GM19239 (cell line): ENCODE results near the gene SLC16A7.
"Not testable (repeated sequence)": the region's sequence is repeated elsewhere in the genome, so short reads cannot be mapped to it uniquely, and the experiment has no call there.

ENCODE experiments used
- DNase-seq: peaks from one replicate; pipeline ENCODE4 v3.0.0; 2011; ENCODE audit warnings: low spot score; ENCODE audit not compliant: insufficient read length
- FAIRE-seq: peaks from 2 replicates; lab custom pipeline; 2011; peaks lifted over from hg19 to GRCh38; lab: Jason Lieb, UNC

SLC16A7 gene, protein sequence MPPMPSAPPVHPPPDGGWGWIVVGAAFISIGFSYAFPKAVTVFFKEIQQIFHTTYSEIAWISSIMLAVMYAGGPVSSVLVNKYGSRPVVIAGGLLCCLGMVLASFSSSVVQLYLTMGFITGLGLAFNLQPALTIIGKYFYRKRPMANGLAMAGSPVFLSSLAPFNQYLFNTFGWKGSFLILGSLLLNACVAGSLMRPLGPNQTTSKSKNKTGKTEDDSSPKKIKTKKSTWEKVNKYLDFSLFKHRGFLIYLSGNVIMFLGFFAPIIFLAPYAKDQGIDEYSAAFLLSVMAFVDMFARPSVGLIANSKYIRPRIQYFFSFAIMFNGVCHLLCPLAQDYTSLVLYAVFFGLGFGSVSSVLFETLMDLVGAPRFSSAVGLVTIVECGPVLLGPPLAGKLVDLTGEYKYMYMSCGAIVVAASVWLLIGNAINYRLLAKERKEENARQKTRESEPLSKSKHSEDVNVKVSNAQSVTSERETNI

DNA sequence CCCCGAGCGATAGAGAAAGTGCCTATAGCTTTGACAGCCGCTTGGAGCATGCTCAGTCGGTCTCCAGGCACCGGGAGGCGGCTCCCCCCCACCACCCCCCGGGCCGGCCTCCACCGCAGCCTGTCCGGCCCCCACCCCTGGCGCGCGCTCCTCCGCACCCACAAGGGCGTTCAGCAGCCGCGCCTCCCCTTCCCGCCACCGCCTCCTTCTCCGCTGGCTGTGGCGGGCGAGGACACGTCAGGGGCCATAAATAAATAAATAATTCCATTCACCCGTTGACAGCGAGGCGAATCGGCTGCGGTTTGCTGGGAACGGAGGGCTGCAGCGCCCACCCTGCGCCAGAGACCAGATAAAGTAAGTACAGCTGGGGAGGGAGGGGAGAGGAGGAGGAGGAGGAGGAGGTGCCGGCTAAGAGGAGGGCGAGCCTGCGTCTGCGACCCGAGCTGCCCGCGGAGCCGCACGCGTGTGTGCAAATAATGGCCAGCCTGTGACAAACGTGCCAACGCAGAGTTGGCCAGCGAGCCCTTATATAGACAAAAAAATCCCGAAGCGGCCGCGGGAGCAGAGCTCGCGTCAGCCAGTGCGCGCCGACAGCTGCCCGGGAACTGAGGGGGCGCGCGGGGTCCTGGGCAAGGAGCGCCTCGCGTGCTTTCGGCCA, at the start of gene SLC16A7:
TSS of gene SLC16A7 (plus strand) at position 147 of the 658 bp plus-strand sequence. CDS start 108,773 bp downstream, outside the sequence.
- FAIRE-seq (peak; percentile 84), DNase-seq (peak; percentile 42)

DNA sequence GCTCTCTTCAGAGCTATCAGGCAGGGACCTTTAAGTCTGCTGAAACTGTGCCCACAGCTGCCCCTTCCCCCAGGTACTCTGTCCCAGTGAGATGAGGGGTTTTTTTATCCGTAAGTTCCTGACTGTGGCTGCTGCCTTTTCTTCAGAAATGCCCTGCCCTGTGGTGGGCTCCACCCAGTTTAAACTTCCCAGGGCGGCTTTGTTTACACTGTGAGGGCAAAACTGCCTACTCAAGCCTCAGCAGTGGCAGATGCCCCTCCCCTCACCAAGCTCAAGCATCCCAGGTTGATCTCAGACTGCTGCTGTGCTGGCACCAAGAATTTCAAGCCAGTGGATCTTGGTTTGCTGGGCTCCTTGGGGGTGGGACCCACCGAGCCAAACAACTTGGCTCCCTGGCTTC, 46.9 kb upstream of the SLC16A7 start:
- DNase-seq (no peak), FAIRE-seq (no peak)

DNA sequence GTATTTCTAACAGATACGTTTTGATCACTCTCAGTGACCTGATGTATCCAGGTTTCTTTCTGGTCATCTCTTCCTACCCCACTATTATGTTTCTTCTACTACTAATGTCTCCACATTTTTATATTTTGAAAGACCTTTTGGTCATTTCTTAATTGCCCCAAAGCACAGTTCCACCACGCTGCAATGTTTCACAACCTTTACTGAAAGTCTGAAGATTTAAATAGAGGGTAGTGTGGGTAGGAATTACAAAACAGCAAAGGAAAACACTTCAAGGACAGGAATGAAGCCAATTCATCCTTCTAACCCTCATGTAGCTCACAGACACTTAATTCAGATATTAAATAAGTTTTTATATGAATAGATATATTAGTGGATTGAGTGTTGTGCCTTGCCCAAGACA, 36.1 kb upstream of the SLC16A7 start:
- no peak for FAIRE-seq
- DNase-seq: no peak

DNA sequence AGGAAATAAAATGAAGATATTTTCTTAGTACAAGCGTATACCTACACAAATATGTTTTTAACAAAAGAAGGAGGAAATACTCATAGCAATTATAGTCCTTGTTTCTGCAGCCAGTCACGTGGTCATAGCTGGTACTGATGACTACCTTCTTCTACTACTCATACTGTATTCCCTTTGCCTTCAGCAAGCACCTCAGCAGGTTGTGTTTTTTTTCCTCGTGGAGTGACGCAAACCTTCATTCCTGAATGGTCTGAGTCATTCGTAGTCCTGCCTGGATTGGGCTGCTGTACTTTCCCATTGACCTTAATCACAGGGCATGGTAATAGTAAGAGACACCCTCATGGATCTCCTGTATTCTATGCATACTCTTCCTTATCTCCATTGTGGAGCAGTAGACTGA, 25.7 kb upstream of the SLC16A7 start:
- FAIRE-seq (no peak), DNase-seq (no peak)

DNA sequence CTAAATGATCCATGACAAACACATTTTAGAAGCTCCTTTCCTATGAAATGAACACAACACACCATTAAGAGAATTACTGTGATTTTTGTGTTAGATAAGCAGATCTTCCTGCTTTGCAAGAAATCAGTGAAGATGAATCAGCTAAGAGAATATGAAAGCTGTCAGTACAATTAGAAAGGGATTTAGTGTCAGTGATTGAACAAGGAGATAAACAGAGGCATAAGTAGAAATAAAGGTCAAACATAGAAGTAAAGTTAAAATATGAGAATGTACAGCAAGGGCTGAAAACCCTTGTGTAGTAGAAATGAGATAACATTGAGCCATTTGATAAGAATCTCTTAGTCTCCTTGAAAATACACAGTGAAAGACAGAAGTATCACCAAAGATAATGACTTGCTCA, 21.4 kb upstream of the SLC16A7 start:
- FAIRE-seq (no peak), DNase-seq (no peak)

DNA sequence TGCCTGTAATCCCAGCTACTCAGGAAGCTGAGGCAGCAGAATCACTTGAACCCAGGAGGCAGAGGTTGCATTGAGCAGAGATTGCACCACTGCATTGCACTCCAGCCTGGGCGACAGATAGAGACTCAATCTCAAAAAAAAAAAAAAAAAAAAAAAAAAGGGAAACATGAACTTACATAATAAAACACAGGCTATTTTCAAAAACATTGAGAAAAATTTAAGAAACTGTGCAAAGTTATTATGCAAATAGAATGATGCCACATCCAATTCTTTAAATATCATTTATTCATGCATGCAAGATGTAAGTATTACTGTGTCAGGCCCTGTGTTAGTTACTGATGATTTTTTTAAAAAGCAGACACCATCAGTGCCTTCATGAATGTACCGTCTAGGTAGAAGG, 20.0 kb upstream of the SLC16A7 start:
- DNase-seq: no peak
- no peak for FAIRE-seq

DNA sequence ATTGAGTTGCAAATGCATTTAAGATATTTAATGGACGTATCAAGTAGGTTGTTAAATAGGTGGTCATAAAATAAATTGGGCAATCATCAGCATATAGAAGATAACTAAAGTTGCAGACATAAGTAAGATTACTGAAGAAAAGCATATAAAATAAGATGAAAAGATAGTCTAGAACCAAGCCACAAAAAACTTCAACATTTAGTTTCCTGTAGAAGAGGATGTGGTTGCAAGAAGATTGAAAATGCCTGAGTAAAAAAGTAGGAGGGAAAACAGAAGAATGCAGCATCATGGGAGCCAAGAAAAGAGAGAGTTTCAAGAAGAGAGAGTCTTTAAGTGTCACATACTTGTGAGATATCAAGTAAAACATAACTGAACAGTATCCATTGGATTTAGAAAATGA, 17.6 kb upstream of the SLC16A7 start:
- FAIRE-seq: no peak
- no peak for DNase-seq

DNA sequence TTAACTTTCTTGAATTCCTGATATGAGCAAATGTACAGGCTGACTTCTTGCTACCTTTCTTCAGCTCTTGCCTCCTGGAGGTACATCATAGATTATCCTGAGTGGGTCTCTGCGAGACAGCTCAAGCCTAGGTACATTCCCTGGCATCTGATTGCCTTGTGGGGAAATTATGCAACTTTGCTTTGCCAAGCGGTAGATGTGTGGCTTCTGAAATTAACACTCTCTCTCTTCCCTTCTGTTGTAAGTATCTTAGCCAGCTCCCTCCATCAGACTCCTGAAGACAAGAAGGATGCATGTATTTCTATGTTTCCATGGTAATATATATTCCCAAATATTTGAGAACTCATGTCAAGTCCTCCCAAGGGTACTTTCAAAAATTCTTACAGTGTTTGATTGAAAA, 16.2 kb upstream of the SLC16A7 start:
- DNase-seq (no peak), FAIRE-seq (no peak)

DNA sequence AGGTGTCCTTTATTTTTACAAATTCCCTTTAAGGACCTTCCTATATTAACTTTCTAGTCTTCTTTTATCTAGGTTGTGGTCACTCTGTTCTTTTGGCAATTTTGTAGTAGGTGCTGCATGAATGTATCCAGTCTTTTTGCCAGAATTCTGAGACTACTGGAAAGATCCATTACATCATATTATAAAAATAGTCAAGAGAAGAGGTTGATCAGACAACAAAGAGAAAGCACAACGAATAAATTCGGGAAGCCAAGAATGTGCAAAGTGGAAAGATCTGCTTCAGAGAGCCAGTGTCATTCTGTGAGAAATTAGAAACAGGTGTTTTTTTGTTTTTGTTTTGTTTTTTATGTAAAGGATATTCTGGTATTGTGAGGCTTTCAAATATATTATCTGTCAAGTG, 15.8 kb upstream of the SLC16A7 start:
- no peak for DNase-seq
- no peak for FAIRE-seq

DNA sequence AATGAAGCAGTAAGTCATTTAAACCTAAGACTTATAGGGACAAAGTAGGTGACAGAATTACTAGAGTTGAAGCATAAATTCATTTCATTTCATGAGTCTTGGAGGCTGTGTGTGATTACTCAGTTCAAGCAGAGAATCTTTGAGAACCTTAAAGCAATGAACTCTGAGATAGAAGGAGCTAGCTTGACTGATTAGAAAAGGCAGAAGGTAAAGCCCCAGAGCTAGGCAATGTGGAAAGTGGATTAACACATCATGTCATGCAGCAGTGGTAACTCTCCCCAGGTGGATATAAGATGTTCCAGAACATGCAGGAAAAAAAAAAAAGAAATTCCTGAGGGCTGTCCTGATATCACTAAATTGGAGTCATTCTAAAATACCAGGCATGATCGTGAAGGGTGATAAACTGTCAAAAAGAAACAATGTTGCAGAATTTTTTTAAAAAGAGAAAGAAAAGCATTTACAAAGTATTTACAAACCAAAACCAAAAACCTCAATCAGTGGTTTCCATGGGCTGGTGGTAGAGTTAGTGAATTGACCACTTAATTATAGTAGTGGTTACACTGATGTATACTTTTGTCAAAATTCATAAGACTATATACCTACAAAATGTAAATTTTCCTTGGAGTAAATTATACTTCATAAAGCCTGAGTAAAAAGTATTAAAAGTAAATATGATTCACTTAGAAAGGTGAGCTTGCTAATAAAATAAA, 12.7 kb upstream of the SLC16A7 start:
- DNase-seq (no peak), FAIRE-seq (no peak)

DNA sequence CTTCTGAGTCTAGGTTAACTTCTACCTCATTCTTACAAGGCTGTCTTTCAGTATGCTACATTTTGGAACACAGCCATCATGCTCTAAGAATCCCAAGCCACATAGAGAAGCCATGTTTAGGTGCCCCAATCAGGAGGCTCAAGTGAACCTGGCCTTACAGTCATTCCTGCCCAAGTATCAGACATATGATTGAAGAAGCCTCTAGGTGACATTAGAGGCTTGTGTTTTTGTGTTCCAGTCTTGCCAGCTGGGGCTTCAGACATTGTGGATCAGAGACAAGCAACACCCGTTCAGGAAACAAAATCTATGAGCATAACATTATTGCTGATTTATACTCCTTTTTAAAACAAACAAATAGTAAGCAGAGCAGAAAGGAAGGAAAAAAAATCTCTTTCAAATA, 8.1 kb upstream of the SLC16A7 start:
- no peak for FAIRE-seq
- DNase-seq: no peak

DNA sequence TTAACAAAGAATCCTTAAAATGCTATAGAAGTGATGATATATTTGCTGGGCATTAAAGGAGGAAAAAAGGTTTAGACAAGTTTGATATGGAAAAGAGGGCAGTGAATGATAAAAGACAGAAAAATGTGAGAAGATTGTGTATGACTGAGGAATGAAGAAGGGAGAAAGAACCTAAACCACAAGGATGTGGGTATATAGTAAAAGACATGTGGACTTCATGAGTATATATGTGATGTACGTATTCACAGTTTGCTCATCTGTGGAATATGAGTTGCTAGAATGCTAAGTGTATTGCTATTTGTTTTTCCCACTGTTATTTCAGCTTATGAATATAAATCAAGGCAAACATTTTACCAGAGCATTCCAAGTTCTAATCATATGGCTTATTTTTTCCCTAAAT, 2.1 kb upstream of the SLC16A7 start:
- peak; percentile 40 for FAIRE-seq
- no peak for DNase-seq

DNA sequence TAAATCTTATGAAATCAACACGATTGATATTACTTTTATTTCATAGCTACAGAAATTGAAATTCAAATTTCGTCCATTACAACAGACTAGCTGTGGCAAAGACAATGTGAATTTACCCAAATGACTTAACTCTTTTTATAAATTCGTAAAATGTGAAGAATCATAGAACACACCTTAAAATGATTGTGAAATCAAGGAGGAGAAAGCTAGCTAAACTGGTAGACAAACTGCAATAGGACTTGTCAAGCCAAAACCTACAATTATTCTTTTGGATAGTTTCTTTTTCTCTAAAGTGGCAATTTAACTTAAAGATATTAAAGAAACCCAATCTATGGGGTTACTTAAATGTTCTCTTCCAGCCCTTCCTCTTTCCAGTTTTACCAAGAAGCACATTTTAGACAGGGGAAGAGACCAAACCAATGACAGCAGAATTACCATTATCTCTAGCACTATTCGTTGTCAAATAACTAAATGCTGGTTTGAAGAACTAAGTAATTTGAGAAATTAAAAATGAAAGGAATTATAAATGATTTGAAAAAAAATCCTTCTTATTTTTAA, 807 bp upstream of the SLC16A7 start:
- peak; percentile 28 for FAIRE-seq
- no peak for DNase-seq

DNA sequence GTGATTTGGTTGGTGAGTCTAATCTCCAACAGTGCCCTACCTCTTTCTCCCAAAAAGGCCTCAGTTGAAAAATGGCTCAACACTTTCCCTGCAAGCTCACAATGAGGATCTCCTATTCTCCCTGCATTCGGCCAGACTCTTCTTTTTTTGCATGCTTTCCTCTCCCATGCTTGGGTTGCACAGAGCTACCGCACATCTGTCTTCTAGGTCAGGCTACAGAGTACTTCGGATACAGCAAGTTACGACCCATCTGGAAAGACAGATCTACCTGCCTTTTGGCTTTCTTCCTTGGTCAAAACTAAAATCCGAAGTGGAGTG, 305 bp upstream of the SLC16A7 start:
- FAIRE-seq: no peak
- DNase-seq: no peak

DNA sequence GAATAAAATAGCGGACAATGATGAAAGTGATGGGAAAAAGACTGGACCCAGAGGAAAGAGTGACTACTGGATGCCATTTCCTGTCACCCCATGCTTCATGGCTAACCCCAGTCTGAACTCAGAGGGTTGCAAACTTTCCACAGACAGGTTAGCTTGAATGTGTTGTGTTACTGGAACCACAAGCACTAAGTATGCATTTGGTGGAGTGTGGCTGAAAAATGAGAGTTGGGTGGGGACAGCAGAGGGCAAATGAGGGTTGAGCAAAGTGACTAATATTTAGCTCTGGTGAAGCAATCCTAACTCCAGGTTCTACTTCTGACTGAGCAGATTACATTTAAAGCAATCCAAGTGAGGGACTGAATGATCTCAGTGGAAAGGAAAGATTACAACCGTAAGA, 1.6 kb downstream of the SLC16A7 start:
- DNase-seq (peak; percentile 8), FAIRE-seq (peak; percentile 97)

DNA sequence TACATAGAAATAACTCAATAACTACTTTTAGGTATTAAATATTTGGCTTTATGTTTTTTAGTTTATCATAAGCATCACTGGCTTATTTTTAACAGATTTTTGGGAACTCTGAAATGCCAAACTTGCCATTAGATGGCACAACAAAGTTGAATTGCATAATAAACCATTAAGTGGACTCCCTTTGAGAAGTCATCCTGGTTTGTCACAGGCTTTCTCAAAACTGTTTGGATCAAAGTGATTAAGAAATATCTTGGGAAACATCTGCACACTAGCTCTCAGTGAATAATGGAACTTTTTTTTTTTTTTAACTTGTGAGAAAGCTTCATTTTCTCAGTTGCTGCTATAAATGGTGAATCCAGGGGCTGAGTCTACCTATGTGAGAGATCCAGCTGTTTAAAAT, 4.3 kb downstream of the SLC16A7 start:
- FAIRE-seq (no peak), DNase-seq (no peak)

DNA sequence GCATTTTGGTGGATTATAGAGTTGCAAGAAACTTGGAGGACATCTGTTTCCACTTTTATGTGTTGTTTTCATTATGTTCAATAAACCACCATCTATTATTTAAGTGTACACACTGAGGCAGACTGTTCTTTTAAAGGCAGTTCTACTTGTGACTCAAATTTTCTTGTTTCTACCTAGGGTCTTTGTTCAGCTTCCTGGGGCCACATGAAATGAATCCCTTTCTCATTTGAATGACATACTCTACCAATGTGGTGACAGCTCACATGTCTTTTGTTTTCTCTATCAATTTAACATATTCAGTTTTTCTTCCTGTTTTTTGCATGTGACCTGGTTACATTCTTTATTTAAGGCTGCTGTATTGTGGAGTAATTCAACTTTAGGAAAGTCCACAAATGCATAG, 7.9 kb downstream of the SLC16A7 start:
- DNase-seq: no peak
- no peak for FAIRE-seq

DNA sequence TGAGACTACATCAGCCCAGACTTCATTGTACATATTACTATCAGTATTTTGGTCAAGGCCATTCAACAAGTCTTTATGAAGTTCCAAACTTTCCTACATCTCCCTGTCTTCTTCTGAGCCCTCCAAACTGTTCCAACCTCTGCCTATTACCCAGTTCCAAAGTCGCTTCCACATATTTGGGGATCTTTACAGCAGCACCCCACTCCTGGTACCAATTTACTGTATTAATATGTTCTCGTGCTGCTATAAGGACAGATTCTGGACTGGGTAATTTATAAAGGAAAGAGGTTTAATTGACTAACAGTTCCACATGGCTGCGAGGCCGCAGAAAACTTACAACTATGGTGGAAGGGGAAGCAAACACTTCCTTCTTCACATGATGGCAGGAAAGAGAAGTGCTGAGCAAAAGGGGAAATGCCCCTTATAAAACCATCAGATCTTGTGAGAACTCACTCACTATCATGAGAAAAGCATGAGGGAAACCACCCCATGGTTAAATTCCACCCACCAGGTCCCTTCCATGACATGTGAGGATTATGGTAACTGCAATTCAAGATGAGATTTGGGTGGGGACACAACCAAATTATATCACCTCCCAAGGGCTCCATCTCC, 17.1 kb downstream of the SLC16A7 start:
- DNase-seq, FAIRE-seq: not testable (repeated sequence)

DNA sequence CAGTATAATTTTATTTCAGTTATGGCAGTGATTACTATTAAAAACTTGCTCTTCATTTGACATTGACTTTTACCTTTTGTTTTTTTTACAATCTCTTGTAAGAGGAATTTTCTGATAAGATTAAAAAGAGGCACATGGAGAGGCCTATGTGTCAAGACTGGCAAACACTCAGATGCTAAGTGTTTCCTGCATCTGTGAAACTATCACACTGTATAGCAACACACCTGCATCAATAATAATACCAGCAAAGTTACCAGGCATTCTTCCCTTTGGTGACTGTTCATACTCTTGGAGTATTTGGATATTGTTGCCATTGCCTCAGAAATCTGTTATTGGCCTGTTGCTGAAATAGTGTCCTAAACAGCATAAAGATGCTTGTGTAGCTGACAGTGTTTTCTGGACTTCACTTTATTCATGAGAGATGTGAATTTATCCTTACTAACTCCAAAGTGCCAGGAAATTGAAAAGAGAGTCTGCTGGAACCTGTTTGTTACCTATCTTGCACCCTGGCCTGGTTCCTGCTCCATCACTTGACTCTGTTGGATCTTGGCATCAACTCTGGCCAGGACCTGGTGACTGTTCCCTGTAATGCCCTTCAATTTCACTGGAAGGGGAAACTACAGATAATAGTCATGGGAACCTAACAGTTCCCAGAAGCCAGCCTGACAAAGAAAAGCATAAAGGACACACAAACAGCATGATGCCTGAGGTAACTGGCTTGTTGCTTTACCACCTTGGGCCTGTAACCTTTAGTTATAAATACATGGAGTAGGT, 19.8 kb downstream of the SLC16A7 start:
- no peak for FAIRE-seq

More for the DNA sequence above, 19.8 kb downstream of the SLC16A7 start:
- no peak for DNase-seq
